K562 (cell line): ENCODE results near the gene SPHK2. TPM values are rescaled to one million over a fixed set of nuclear protein-coding genes. Genes with fewer than 3 reads are reported as not detected.
A peak's percentile ranks its signal among the peaks of the same experiment; 100 is the strongest.

Experiments
- ATF1 ChIP-seq, 2 experiments: fragments of 450-650 bp in 1 of 2; IDR thresholded peaks; 2 replicates each; pipeline ENCODE4 v1.6.1; 2016; ENCODE audit warnings: missing compliant biosample characterization in 1 of 2, missing genetic modification characterization in 1 of 2
- BRD4 ChIP-seq: fragments of 200-600 bp; sonication (generic); IDR thresholded peaks from 2 replicates; pipeline ENCODE4 v1.6.1; 2017; ENCODE audit warnings: inconsistent platforms
- CHD2 ChIP-seq: IDR thresholded peaks from 2 replicates; pipeline ENCODE4 v1.6.1; 2011; ENCODE audit warnings: low read depth, low read length
- FUS ChIP-seq: fragments of 200-400 bp; formaldehyde crosslinking; optimal IDR thresholded peaks from 2 replicates; pipeline ENCODE3; 2017; ENCODE audit warnings: low read depth, low read length
- GTF2A2 ChIP-seq: IDR thresholded peaks from 2 replicates; pipeline ENCODE4 v1.6.1; 2016; ENCODE audit warnings: mild to moderate bottlenecking, missing genetic modification characterization, missing compliant biosample characterization
- NEUROD1 ChIP-seq: fragments of 150-350 bp; IDR thresholded peaks from 2 replicates; pipeline ENCODE4 v1.6.1; 2014; ENCODE audit warnings: borderline replicate concordance, low read length, low read depth; ENCODE audit not compliant: partially characterized antibody
- RBM25 ChIP-seq: fragments of 200-400 bp; formaldehyde crosslinking; IDR thresholded peaks from 2 replicates; pipeline ENCODE4 v1.6.1; 2018; ENCODE audit warnings: low read length, low read depth, moderate library complexity; ENCODE audit not compliant: severe bottlenecking
- ZNF133 ChIP-seq: fragments of 250-450 bp; sonication (Bioruptor Pico); IDR thresholded peaks from 2 replicates; pipeline ENCODE4 v1.4.0; 2020; ENCODE audit warnings: mild to moderate bottlenecking
- ZNF41 ChIP-seq: fragments of 250-450 bp; sonication (Bioruptor Pico); conservative IDR thresholded peaks from 2 replicates; pipeline ENCODE4 v1.4.0; 2020; ENCODE audit warnings: mild to moderate bottlenecking
- ZNF668 ChIP-seq: fragments of 250-450 bp; sonication (Bioruptor Pico); IDR thresholded peaks from 2 replicates; pipeline ENCODE4 v1.8.0; 2022; ENCODE audit warnings: mild to moderate bottlenecking, inconsistent platforms
- polyA plus RNA-seq, 8 experiments: library from polyadenylated mRNA; depleted of rRNA in 4 of 8; stranded (reverse) in 5 of 8; unstranded in 3 of 8; fragments of >200 nt; fragmentation: Nextera tagmentation in 2 of 8; fragmentation: Illumina TruSeq in 1 of 8; extraction: Ambion mirVana in 2 of 8; extraction: Trizol in 1 of 8; gene quantifications; 2 replicates each; pipeline versions ENCODE4 v1.2.1 to v1.2.3, GENCODE V29; 2011 to 2014; ENCODE audit warnings: inconsistent platforms in 1 of 8, missing spikeins in 1 of 8
- total RNA-seq, 7 experiments: library from RNA; depleted of rRNA in 6 of 7; stranded (reverse); fragments of >200 nt in 6 of 7; fragmentation: Illumina TruSeq in 2 of 7; extraction: Trizol in 2 of 7; gene quantifications; 2 replicates each; pipeline versions ENCODE4 v1.2.1 to v1.2.3, GENCODE V29; 2011 to 2021; ENCODE audit warnings: low replicate concordance in 1 of 7
- TF ChIP-seq, protein P1 (sequence below): fragments of 150-350 bp; IDR thresholded peaks from 2 replicates; pipeline ENCODE4 v1.6.1; 2014; ENCODE audit warnings: low read depth, mild to moderate bottlenecking, low read length, borderline replicate concordance
- TF ChIP-seq, protein P2 (sequence below), 2 experiments: fragments of 450-650 bp; formaldehyde crosslinking in 1 of 2; IDR thresholded peaks; 2 replicates each; pipeline versions ENCODE4 v1.4.0 to v1.6.1; 2014 to 2020; ENCODE audit warnings: mild to moderate bottlenecking in 2 of 2, borderline replicate concordance in 1 of 2, low read depth in 1 of 2
- TF ChIP-seq, protein P3 (sequence below): fragments of 450-650 bp; IDR thresholded peaks from 2 replicates; pipeline ENCODE4 v1.6.1; 2018; ENCODE audit warnings: mild to moderate bottlenecking, low read depth; ENCODE audit not compliant: partially characterized antibody

SPHK2 gene
- total and polyA plus RNA-seq, 9 of the 15 experiments (the other 6 are each of a cell fraction or from before 2014, with no cell fraction given) = 0.10 to 15.2 (median 2.9) TPM

DNA sequence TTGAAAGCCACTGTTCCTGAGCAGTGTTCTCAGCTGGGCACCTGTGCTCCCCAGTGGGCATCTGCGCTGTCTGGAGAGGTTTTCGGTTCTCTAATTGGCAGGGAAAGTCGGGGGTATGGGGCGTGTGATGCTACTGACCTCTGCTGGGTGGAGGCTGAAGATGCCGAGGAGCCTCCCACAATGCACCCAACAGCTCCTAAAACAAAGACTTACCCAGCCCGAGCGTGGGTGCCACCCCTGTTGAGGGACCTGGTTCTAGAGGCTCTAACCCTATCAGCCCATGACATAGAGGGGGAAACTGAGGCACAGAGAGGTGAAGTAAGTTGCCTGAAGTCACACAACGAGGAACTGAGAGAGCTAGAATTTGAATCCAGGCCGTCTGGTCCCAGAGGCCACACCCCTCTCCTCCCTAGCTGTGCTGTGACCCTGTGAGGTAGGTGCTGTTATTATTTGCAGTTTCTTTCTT, 10.5 kb upstream of the SPHK2 start (continued):
- TF ChIP-seq FUS = no peak
- no peak for TF ChIP-seq BRD4
- peak; percentile 33 for TF ChIP-seq RBM25
- TF ChIP-seq ZNF41 (CRISPR knock-in tag) = no peak
- TF ChIP-seq, protein P1, sequence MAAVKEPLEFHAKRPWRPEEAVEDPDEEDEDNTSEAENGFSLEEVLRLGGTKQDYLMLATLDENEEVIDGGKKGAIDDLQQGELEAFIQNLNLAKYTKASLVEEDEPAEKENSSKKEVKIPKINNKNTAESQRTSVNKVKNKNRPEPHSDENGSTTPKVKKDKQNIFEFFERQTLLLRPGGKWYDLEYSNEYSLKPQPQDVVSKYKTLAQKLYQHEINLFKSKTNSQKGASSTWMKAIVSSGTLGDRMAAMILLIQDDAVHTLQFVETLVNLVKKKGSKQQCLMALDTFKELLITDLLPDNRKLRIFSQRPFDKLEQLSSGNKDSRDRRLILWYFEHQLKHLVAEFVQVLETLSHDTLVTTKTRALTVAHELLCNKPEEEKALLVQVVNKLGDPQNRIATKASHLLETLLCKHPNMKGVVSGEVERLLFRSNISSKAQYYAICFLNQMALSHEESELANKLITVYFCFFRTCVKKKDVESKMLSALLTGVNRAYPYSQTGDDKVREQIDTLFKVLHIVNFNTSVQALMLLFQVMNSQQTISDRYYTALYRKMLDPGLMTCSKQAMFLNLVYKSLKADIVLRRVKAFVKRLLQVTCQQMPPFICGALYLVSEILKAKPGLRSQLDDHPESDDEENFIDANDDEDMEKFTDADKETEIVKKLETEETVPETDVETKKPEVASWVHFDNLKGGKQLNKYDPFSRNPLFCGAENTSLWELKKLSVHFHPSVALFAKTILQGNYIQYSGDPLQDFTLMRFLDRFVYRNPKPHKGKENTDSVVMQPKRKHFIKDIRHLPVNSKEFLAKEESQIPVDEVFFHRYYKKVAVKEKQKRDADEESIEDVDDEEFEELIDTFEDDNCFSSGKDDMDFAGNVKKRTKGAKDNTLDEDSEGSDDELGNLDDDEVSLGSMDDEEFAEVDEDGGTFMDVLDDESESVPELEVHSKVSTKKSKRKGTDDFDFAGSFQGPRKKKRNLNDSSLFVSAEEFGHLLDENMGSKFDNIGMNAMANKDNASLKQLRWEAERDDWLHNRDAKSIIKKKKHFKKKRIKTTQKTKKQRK = no peak
- TF ChIP-seq ZNF133 (CRISPR knock-in tag) = no peak
- no peak for TF ChIP-seq CHD2
- TF ChIP-seq, protein P2, sequence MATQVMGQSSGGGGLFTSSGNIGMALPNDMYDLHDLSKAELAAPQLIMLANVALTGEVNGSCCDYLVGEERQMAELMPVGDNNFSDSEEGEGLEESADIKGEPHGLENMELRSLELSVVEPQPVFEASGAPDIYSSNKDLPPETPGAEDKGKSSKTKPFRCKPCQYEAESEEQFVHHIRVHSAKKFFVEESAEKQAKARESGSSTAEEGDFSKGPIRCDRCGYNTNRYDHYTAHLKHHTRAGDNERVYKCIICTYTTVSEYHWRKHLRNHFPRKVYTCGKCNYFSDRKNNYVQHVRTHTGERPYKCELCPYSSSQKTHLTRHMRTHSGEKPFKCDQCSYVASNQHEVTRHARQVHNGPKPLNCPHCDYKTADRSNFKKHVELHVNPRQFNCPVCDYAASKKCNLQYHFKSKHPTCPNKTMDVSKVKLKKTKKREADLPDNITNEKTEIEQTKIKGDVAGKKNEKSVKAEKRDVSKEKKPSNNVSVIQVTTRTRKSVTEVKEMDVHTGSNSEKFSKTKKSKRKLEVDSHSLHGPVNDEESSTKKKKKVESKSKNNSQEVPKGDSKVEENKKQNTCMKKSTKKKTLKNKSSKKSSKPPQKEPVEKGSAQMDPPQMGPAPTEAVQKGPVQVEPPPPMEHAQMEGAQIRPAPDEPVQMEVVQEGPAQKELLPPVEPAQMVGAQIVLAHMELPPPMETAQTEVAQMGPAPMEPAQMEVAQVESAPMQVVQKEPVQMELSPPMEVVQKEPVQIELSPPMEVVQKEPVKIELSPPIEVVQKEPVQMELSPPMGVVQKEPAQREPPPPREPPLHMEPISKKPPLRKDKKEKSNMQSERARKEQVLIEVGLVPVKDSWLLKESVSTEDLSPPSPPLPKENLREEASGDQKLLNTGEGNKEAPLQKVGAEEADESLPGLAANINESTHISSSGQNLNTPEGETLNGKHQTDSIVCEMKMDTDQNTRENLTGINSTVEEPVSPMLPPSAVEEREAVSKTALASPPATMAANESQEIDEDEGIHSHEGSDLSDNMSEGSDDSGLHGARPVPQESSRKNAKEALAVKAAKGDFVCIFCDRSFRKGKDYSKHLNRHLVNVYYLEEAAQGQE (IDR thresholded peaks at IDR 0.05; ENCODE audit: borderline replicate concordance) = peak; percentile 54; the same call in 1 of the 2 replicates
- TF ChIP-seq, protein P2 (CRISPR knock-in tag; IDR thresholded peaks at IDR 0.05; ENCODE audit: low read depth) = no peak
- TF ChIP-seq ZNF668 (CRISPR knock-in tag) = no peak
- no peak for TF ChIP-seq NEUROD1
- no peak for TF ChIP-seq ATF1 (CRISPR knock-in tag; IDR thresholded peaks at IDR 0.05)
- TF ChIP-seq ATF1 (tag; IDR thresholded peaks at IDR 0.05) = no peak
- no peak for TF ChIP-seq GTF2A2
- TF ChIP-seq, protein P3, sequence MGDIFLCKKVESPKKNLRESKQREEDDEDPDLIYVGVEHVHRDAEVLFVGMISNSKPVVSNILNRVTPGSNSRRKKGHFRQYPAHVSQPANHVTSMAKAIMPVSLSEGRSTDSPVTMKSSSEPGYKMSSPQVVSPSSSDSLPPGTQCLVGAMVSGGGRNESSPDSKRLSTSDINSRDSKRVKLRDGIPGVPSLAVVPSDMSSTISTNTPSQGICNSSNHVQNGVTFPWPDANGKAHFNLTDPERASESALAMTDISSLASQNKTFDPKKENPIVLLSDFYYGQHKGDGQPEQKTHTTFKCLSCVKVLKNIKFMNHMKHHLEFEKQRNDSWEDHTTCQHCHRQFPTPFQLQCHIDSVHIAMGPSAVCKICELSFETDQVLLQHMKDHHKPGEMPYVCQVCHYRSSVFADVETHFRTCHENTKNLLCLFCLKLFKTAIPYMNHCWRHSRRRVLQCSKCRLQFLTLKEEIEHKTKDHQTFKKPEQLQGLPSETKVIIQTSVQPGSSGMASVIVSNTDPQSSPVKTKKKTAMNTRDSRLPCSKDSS = no peak
